ENCODE data around the gene PPP1R8. TPM values are rescaled to one million over a fixed set of nuclear protein-coding genes. Genes with fewer than 3 reads are reported as not detected.

The PPP1R8 gene
- total RNA-seq, 3 donors from 2014 or later: 36.1 to 43.5 (median 37.9) TPM

- DNase-seq (ENCODE audit: low spot score in 2 of 2): peak; percentile 74 to 85
- intact Hi-C loops (cut with DNase I; ENCODE audit: low total_unique reads): no loop called here
- no peaks in the 10 kb centered on the region for H3K27me3 ChIP-seq
- TF ChIP-seq POLR2AphosphoS5 (IDR thresholded peaks at IDR 0.05): peak in 2 of 3 donors; percentile 16 to 52
- no peak for TF ChIP-seq POLR2A (IDR thresholded peaks at IDR 0.05)
- TF ChIP-seq CTCF (IDR thresholded peaks at IDR 0.05): peak; percentile 89 to 94 (median 89)
- no peaks in the 10 kb centered on the region for H3K4me1 ChIP-seq
- H3K27ac ChIP-seq: peak overlapping the region in 1 of 2 donors; percentile 25
- H3K9me3 ChIP-seq: no peaks in the 10 kb centered on the region
- H3K36me3 ChIP-seq: no peaks in the 10 kb centered on the region
- peak overlapping the region in 2 of 3 donors; percentile 5 to 48 for H3K4me3 ChIP-seq
Observed at GRCh38 chr1:27858072-27858948, 27.7 kb downstream of the PPP1R8 start.

DNA sequence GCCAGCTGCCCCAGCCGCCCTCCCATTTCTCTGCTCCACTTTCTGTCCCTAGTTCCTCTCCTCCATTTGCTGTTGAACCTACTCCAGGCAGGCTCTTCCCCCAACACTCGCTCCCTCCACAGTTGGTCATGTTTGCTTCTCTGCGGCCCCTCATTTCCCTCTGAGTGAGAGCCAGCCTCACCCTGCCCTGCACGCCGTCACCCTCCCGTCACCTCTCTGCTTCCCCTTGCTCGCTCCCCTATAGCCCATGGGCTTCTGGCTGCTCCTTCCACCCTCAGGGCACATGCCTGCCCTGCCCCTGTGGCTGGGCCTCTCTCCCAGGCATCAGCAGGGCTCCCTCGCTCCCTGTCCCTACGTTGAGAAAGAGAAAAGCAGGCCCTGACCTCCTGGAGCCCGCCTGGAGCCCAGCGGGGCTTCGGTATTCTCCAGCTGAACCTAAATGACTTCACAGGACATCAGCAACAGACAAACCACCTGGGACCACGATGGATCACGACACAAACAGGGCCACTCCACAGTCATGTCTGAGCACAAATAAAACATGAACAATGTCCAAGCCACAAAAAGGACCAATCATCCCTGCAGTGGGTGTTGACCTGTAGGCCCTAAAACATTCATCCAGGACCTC lies 28.5 kb downstream of the PPP1R8 start:
- DNase-seq (ENCODE audit: low spot score in 2 of 2): no peak
- H3K27me3 ChIP-seq: no peaks in the 10 kb centered on the region
- H3K27ac ChIP-seq: no peak overlapping the region
- TF ChIP-seq POLR2AphosphoS5 (IDR thresholded peaks at IDR 0.05) (no peak), CTCF (IDR thresholded peaks at IDR 0.05) (no peak), POLR2A (IDR thresholded peaks at IDR 0.05) (no peak)
- intact Hi-C loops (cut with DNase I; ENCODE audit: low total_unique reads): no loop called here
- H3K4me1 ChIP-seq: no peaks in the 10 kb centered on the region
- no peak overlapping the region for H3K4me3 ChIP-seq
- no peaks in the 10 kb centered on the region for H3K36me3 ChIP-seq
- H3K9me3 ChIP-seq: no peaks in the 10 kb centered on the region

GRCh38 chr1:27861436-27861835 lies 30.9 kb downstream of the PPP1R8 start:
- no peak for DNase-seq (ENCODE audit: low spot score in 2 of 2)
- intact Hi-C loops (cut with DNase I; ENCODE audit: low total_unique reads): no loop called here
- H3K4me3 ChIP-seq: no peak overlapping the region

DNA sequence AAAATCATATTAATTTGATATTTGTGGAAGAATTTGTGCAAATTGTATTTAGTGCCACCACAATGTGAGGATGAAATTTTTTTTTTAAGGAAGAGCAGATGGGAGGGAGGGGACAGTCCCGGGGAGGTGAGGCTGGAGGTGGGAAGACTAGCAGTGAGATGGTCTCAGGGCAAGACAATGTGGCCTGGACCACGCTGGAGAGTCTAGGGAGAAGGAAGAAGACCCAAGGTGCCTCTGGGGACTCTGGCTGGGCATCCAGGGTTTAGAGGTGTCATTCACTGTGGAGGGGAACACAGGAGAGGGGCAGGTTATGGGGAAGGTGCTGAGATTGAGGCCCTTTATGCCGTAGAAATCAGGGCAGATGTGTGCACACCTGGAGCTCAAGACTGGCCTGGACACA lies 31.4 kb downstream of the PPP1R8 start:
- TF ChIP-seq POLR2AphosphoS5 (IDR thresholded peaks at IDR 0.05): no peak
- TF ChIP-seq CTCF (IDR thresholded peaks at IDR 0.05): no peak
- TF ChIP-seq POLR2A (IDR thresholded peaks at IDR 0.05): no peak
- Histone ChIP-seq H3K36me3 (no peaks in the 10 kb centered on the region), H3K9me3 (no peaks in the 10 kb centered on the region), H3K27ac (peak overlapping the region in 1 of 2 donors; percentile 74), H3K4me1 (no peaks in the 10 kb centered on the region), H3K4me3 (no peak overlapping the region), H3K27me3 (no peaks in the 10 kb centered on the region)
- intact Hi-C loops (cut with DNase I; ENCODE audit: low total_unique reads): no loop called here
- DNase-seq (ENCODE audit: low spot score in 2 of 2): no peak

More at GRCh38 chr1:27861436-27861835, 30.9 kb downstream of the PPP1R8 start:
- H3K4me1 ChIP-seq: no peaks in the 10 kb centered on the region
- H3K36me3 ChIP-seq: no peaks in the 10 kb centered on the region
- H3K27ac ChIP-seq: no peak overlapping the region
- TF ChIP-seq POLR2A (IDR thresholded peaks at IDR 0.05) (no peak), POLR2AphosphoS5 (IDR thresholded peaks at IDR 0.05) (no peak), CTCF (IDR thresholded peaks at IDR 0.05) (no peak)
- H3K9me3 ChIP-seq: no peaks in the 10 kb centered on the region
- no peaks in the 10 kb centered on the region for H3K27me3 ChIP-seq

Data from breast epithelium (tissue), 4 donors.